Astrocyte (in vitro differentiated cells and primary cell): Measurements from ENCODE around the gene NR5A2. TPM values are rescaled to one million over a fixed set of nuclear protein-coding genes. Genes with fewer than 3 reads are reported as not detected.

Experiments
- DNase-seq: peaks from one replicate; pipeline ENCODE4 v3.0.0-alpha.2; 2010; ENCODE audit warnings: low read depth
- FAIRE-seq: peaks from 2 replicates; lab custom pipeline; 2011; peaks lifted over from hg19 to GRCh38; lab: Jason Lieb, UNC
- H2AFZ ChIP-seq: 2 replicates; pipeline ENCODE4 v1.6.0; 2012; ENCODE audit warnings: low read depth, low read length, inconsistent platforms
- H3K27ac ChIP-seq: 2 replicates; pipeline ENCODE4 v1.5.1; 2011; ENCODE audit warnings: low read depth, low read length, inconsistent platforms
- H3K27me3 ChIP-seq: 2 replicates; pipeline ENCODE4 v1.6.0; 2011; ENCODE audit warnings: low read length, inconsistent platforms; ENCODE audit not compliant: insufficient read depth
- H3K36me3 ChIP-seq: 2 replicates; pipeline ENCODE4 v1.5.1; 2011; ENCODE audit warnings: low read length, inconsistent platforms; ENCODE audit not compliant: insufficient read depth
- H3K4me1 ChIP-seq: 2 replicates; pipeline ENCODE4 v1.5.1; 2011; ENCODE audit warnings: low read length, inconsistent platforms; ENCODE audit not compliant: insufficient read depth
- H3K4me2 ChIP-seq: 2 replicates; pipeline ENCODE4 v1.6.0; 2012; ENCODE audit warnings: low read length, inconsistent platforms
- H3K4me3 ChIP-seq: 2 replicates; pipeline ENCODE4 v1.5.1; 2011; ENCODE audit warnings: low read depth, mild to moderate bottlenecking, low read length, inconsistent platforms; ENCODE audit not compliant: insufficient read depth
- H3K79me2 ChIP-seq: 2 replicates; pipeline ENCODE4 v1.6.0; 2012; ENCODE audit warnings: mild to moderate bottlenecking, low read length, inconsistent platforms; ENCODE audit not compliant: insufficient read depth
- H3K9ac ChIP-seq: 2 replicates; pipeline ENCODE4 v1.6.0; 2012; ENCODE audit warnings: mild to moderate bottlenecking, low read length, inconsistent platforms
- H3K9me3 ChIP-seq: 2 replicates; pipeline ENCODE4 v1.5.1; 2012; ENCODE audit warnings: low read depth, mild to moderate bottlenecking, low read length, inconsistent platforms; ENCODE audit not compliant: insufficient read depth
- H4K20me1 ChIP-seq: 2 replicates; pipeline ENCODE4 v1.6.0; 2012; ENCODE audit warnings: low read length, inconsistent platforms; ENCODE audit not compliant: insufficient read depth
- H3K27ac Mint-ChIP-seq: one replicate; pipeline ENCODE4 v1.8.0; 2021; ENCODE audit warnings: mild to moderate bottlenecking, mixed read lengths; ENCODE audit not compliant: unreplicated experiment
- H3K27me3 Mint-ChIP-seq: one replicate; pipeline ENCODE4 v1.8.0; 2021; ENCODE audit warnings: low read depth, mixed read lengths; ENCODE audit not compliant: unreplicated experiment
- H3K36me3 Mint-ChIP-seq: one replicate; pipeline ENCODE4 v1.8.0; 2021; ENCODE audit warnings: low read depth, mixed read lengths; ENCODE audit not compliant: unreplicated experiment
- H3K4me1 Mint-ChIP-seq: one replicate; pipeline ENCODE4 v1.8.0; 2021; ENCODE audit warnings: low read depth, mixed read lengths; ENCODE audit not compliant: unreplicated experiment
- H3K4me3 Mint-ChIP-seq: one replicate; pipeline ENCODE4 v1.8.0; 2021; ENCODE audit warnings: mild to moderate bottlenecking, moderate library complexity, mixed read lengths; ENCODE audit not compliant: unreplicated experiment
- H3K9me3 Mint-ChIP-seq: one replicate; pipeline ENCODE4 v1.8.0; 2021; ENCODE audit warnings: mild to moderate bottlenecking, mixed read lengths; ENCODE audit not compliant: unreplicated experiment
- EZH2 ChIP-seq: IDR thresholded peaks from 2 replicates; pipeline ENCODE4 v1.6.1; 2012; ENCODE audit warnings: mild to moderate bottlenecking, low read length, inconsistent platforms; ENCODE audit not compliant: insufficient read depth
- total RNA-seq: library from RNA; stranded (reverse); gene quantifications from 2 replicates; pipeline ENCODE4 v1.2.1, GENCODE V29; 2021
- TF ChIP-seq, protein P1 (sequence below): IDR thresholded peaks from 2 replicates; pipeline ENCODE4 v1.5.1; 2011; ENCODE audit warnings: low read depth, mild to moderate bottlenecking, inconsistent platforms, low read length, moderate library complexity; ENCODE audit not compliant: insufficient read depth

NR5A2 gene
- total RNA-seq, 1 donor from 2014 or later, result 0.39 TPM

DNA sequence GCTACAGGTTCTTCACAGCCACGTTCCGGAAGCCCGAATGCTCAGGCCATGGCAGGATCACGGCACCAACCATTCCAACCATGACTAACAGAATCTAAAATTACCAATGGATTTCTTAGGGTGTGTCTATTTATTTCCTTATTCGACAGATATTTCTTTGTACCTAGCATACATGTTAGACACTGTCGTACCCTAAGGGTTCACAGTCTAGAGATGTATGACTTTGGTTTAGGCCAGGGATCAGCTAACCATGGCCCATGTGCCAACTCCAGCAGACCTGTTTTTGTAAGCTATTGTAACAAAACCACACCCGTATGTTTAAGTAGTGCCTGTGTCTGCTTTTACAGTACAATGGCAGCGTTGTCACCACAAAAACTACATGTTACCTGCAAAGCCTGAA, 167.0 kb downstream of the NR5A2 start:
- no peaks in the 10 kb centered on the region for H3K27me3 ChIP-seq
- no peaks in the 10 kb centered on the region for H3K4me1 Mint-ChIP-seq
- no peak overlapping the region for H3K27ac ChIP-seq
- H3K27me3 Mint-ChIP-seq, result peaks cover 2% of the 10 kb centered on the region
- no peak overlapping the region for H3K27ac Mint-ChIP-seq
- no peaks in the 10 kb centered on the region for H3K79me2 ChIP-seq
- no peaks in the 10 kb centered on the region for H3K36me3 ChIP-seq
- H4K20me1 ChIP-seq, result no peaks in the 10 kb centered on the region
- peaks cover 2% of the 10 kb centered on the region for H3K9me3 Mint-ChIP-seq
- DNase-seq, result no peak
- H3K4me2 ChIP-seq, result no peak overlapping the region
- H3K9ac ChIP-seq, result no peak overlapping the region
- no peak overlapping the region for H2AFZ ChIP-seq
- H3K9me3 ChIP-seq, result no peaks in the 10 kb centered on the region
- no peak for FAIRE-seq
- no peaks in the 10 kb centered on the region for H3K4me1 ChIP-seq
- no peak overlapping the region for H3K4me3 ChIP-seq
- no peak overlapping the region for H3K4me3 Mint-ChIP-seq
- no peaks in the 10 kb centered on the region for H3K36me3 Mint-ChIP-seq
- TF ChIP-seq, protein P1, sequence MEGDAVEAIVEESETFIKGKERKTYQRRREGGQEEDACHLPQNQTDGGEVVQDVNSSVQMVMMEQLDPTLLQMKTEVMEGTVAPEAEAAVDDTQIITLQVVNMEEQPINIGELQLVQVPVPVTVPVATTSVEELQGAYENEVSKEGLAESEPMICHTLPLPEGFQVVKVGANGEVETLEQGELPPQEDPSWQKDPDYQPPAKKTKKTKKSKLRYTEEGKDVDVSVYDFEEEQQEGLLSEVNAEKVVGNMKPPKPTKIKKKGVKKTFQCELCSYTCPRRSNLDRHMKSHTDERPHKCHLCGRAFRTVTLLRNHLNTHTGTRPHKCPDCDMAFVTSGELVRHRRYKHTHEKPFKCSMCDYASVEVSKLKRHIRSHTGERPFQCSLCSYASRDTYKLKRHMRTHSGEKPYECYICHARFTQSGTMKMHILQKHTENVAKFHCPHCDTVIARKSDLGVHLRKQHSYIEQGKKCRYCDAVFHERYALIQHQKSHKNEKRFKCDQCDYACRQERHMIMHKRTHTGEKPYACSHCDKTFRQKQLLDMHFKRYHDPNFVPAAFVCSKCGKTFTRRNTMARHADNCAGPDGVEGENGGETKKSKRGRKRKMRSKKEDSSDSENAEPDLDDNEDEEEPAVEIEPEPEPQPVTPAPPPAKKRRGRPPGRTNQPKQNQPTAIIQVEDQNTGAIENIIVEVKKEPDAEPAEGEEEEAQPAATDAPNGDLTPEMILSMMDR, result no peak
- no peak for TF ChIP-seq EZH2

- Mint-ChIP-seq H3K36me3 (peaks cover 1% of the 10 kb centered on the region), H3K27me3 (peaks cover 4% of the 10 kb centered on the region), H3K27ac (no peak overlapping the region), H3K9me3 (peaks cover 5% of the 10 kb centered on the region), H3K4me3 (no peak overlapping the region), H3K4me1 (no peaks in the 10 kb centered on the region)
- H2AFZ ChIP-seq, result no peak overlapping the region
- H3K9me3 ChIP-seq, result no peaks in the 10 kb centered on the region
- no peak overlapping the region for H3K4me3 ChIP-seq
- no peak overlapping the region for H3K27ac ChIP-seq
- no peak overlapping the region for H3K9ac ChIP-seq
- no peaks in the 10 kb centered on the region for H3K79me2 ChIP-seq
- H3K4me2 ChIP-seq, result no peak overlapping the region
- H3K36me3 ChIP-seq, result no peaks in the 10 kb centered on the region
- no peaks in the 10 kb centered on the region for H4K20me1 ChIP-seq
- no peaks in the 10 kb centered on the region for H3K4me1 ChIP-seq
- DNase-seq (no peak), FAIRE-seq (no peak)
- H3K27me3 ChIP-seq, result no peaks in the 10 kb centered on the region
- TF ChIP-seq, protein P1, result no peak
- no peak for TF ChIP-seq EZH2
Measured at GRCh38 chr1:200198236-200198635, 170.7 kb downstream of the NR5A2 start.

DNA sequence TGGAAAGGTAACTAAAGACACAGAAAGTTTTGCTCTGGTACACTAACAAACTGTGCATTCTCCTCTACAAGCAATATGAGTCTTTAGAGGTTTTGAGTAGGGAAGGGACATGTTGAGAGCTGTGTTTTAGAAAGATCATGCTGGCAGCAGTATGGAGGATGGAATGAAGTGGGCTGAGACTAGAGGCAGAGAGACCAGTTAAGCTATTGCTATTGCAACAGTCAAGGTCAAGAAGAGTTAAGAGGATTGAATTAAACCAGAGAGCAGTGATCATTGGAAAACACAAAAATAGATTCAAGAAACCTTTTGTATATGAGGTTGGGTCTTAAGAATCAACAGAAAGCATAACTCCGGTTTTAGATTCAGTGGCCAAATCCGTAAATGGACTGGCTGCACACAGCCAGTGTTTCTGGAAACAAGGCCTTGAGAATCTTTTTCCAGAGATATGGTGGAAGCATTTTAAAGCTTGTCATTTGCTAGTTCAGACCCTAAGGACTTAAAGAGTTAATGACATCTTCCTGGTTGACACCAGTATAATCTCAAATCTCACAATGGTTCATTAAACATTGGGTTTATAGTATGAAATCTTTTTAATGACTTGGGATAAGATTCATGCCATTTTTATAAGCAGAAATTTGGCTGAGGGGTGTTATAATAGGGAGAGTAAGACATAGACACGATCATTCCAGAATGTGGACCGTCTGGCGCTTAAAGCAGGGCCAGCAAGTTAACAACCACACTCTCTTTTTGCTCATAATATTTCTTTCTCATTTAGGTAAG, 177.9 kb downstream of the NR5A2 start:
- Mint-ChIP-seq H3K36me3 (peaks cover 1% of the 10 kb centered on the region), H3K27ac (no peak overlapping the region), H3K4me3 (no peak overlapping the region), H3K27me3 (peaks cover 2% of the 10 kb centered on the region), H3K4me1 (peaks cover 12% of the 10 kb centered on the region), H3K9me3 (peaks cover 3% of the 10 kb centered on the region)
- no peaks in the 10 kb centered on the region for H3K9me3 ChIP-seq
- no peaks in the 10 kb centered on the region for H3K79me2 ChIP-seq
- no peak overlapping the region for H3K4me2 ChIP-seq
- no peak for FAIRE-seq
- TF ChIP-seq, protein P1, result no peak
- TF ChIP-seq EZH2, result no peak
- no peak overlapping the region for H3K9ac ChIP-seq
- no peaks in the 10 kb centered on the region for H4K20me1 ChIP-seq
- no peak overlapping the region for H3K27ac ChIP-seq
- H3K36me3 ChIP-seq, result no peaks in the 10 kb centered on the region
- H2AFZ ChIP-seq, result no peak overlapping the region
- no peak overlapping the region for H3K4me3 ChIP-seq
- H3K27me3 ChIP-seq, result no peaks in the 10 kb centered on the region
- DNase-seq, result no peak
- H3K4me1 ChIP-seq, result peaks cover 3% of the 10 kb centered on the region
